Muscle of leg (tissue), 11 donors: Measurements from ENCODE around the gene TET3. TPM values are rescaled to one million over a fixed set of nuclear protein-coding genes. Genes with fewer than 3 reads are reported as not detected.

Experiments
- DNase-seq: peaks from one replicate; pipeline ENCODE4 v3.0.0; 2013
- H3K27ac ChIP-seq: one replicate; pipeline ENCODE4 v1.5.1; 2013; ENCODE audit warnings: mild to moderate bottlenecking, low read length, control low read depth
- H3K27me3 ChIP-seq: one replicate; pipeline ENCODE4 v1.6.1; 2013; ENCODE audit warnings: low read length; ENCODE audit not compliant: control insufficient read depth, insufficient read depth
- H3K36me3 ChIP-seq: one replicate; pipeline ENCODE4 v1.6.1; 2013; ENCODE audit warnings: low read length; ENCODE audit not compliant: control insufficient read depth, insufficient read depth
- H3K4me1 ChIP-seq: one replicate; pipeline ENCODE4 v1.6.1; 2013; ENCODE audit warnings: low read length; ENCODE audit not compliant: control insufficient read depth, insufficient read depth
- H3K4me3 ChIP-seq: one replicate; pipeline ENCODE4 v1.5.1; 2013; ENCODE audit warnings: low read length, control low read depth
- H3K9me3 ChIP-seq: replicated peaks from 2 replicates; pipeline ENCODE4 v1.6.1; 2013; ENCODE audit warnings: low read depth, low read length; ENCODE audit not compliant: control insufficient read depth
- WGBS: methylation state at CpG from one replicate; pipeline ENCODE4 v1.1.5; 2013; ENCODE audit warnings: missing lambda C conversion rate; ENCODE audit not compliant: insufficient coverage; 5-methylcytosine and 5-hydroxymethylcytosine counted together
- polyA plus RNA-seq, 8 donors: library from polyadenylated mRNA; unstranded; fragments of 120-200 nt; gene quantifications; one replicate each; pipeline versions ENCODE4 v1.2.1 to v1.2.3, GENCODE V29; 2013; ENCODE audit warnings: inconsistent platforms in 1 of 8, low replicate concordance in 1 of 8; ENCODE audit not compliant: insufficient read length in 8 of 8, insufficient read depth in 1 of 8
- total RNA-seq: library from RNA; stranded (reverse); fragments of 120-200 nt; gene quantifications from one replicate; pipeline ENCODE4 v1.2.4, GENCODE V29; 2013

The TET3 gene
- total and polyA plus RNA-seq, 9 donors, result 5.5 to 10.9 (median 8.2) TPM

DNA sequence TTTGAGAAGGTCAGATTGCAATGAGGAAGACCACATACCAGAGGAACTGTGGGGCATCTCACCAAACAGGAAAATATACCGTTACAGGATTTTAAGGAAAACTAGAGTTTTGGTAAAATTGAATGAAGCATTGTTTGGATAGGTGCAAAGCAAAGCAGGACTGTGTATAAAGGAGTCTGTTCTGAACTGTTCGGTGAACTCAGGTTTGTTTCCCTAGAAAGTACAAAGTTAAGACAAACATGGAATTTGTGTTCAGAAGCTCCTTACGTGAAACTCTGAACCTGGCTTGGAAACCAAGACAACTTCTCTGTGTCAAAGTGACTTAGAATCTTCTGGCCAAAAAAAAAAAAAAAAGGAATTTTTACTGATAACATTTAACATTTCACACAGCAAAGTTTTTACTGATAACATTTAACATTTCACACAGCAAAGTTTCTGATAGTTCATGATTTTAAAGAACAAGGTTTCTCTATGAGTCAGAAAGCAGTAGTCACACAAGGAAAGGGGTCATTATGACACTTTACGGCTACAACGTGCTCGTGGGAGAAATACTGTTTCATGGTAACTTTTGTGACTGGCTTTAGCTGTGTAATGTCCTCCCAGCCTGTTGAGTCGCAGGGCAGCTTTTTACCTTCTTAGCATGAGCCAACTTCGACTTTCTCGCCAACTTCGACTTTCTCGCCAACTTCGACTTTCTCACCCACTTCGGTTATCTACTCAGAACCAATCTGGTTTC is 21.2 kb upstream of the TET3 start:
- no peak overlapping the region for H3K27ac ChIP-seq
- no peaks in the 10 kb centered on the region for H3K27me3 ChIP-seq
- peaks cover 2% of the 10 kb centered on the region for H3K9me3 ChIP-seq
- DNase-seq, result no peak
- no peak overlapping the region for H3K4me3 ChIP-seq
- 91% methylated on average over 9 of the region's 13 CpGs for WGBS
- peaks cover 16% of the 10 kb centered on the region for H3K36me3 ChIP-seq
- no peaks in the 10 kb centered on the region for H3K4me1 ChIP-seq

- no peaks in the 10 kb centered on the region for H3K27me3 ChIP-seq
- H3K9me3 ChIP-seq, result peaks cover 2% of the 10 kb centered on the region
- H3K36me3 ChIP-seq, result peaks cover 11% of the 10 kb centered on the region
- no peak overlapping the region for H3K4me3 ChIP-seq
- no peak for DNase-seq
- H3K4me1 ChIP-seq, result no peaks in the 10 kb centered on the region
- H3K27ac ChIP-seq, result no peak overlapping the region
- WGBS, result 100% methylated on average over 2 of the region's 2 CpGs
Observed at GRCh38 chr2:73964223-73964622, 20.5 kb upstream of the TET3 start.

- WGBS, result no CpG with 5 or more reads among the region's 3 CpGs
- peaks cover 2% of the 10 kb centered on the region for H3K9me3 ChIP-seq
- no peak overlapping the region for H3K4me3 ChIP-seq
- DNase-seq, result no peak
- H3K36me3 ChIP-seq, result peaks cover 3% of the 10 kb centered on the region
- H3K4me1 ChIP-seq, result no peaks in the 10 kb centered on the region
- no peak overlapping the region for H3K27ac ChIP-seq
- H3K27me3 ChIP-seq, result no peaks in the 10 kb centered on the region
Observed at GRCh38 chr2:73965053-73965452, 19.7 kb upstream of the TET3 start.

GRCh38 chr2:73968357-73968937 is 16.3 kb upstream of the TET3 start:
- H3K4me1 ChIP-seq, result peaks cover 8% of the 10 kb centered on the region

DNA sequence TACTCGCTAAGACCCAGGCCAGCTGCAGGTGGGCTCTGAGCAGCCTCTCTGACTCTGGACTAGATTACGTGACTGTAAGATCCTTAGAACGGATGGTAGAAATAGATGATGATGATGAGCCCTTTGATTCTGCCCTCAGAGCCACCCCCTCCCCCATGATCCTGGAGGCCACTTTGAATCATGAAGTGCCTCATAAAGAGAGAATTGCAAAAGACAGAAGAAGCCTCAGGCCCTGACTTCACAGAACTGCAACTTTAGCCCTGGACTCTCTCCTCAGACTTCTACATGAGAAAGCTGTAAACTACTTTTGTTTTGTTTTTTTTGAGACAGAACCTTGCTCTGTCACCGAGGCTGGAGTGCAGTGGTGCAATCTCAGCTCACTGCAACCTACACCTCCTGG is 15.4 kb upstream of the TET3 start:
- Histone ChIP-seq H3K9me3 (no peaks in the 10 kb centered on the region), H3K4me1 (peaks cover 8% of the 10 kb centered on the region), H3K4me3 (no peak overlapping the region), H3K27me3 (no peaks in the 10 kb centered on the region), H3K36me3 (no peaks in the 10 kb centered on the region), H3K27ac (no peak overlapping the region)
- DNase-seq, result no peak
- 20% methylated on average over 1 of the region's 4 CpGs for WGBS

More at GRCh38 chr2:73968357-73968937, 16.3 kb upstream of the TET3 start:
- H3K9me3 ChIP-seq, result no peaks in the 10 kb centered on the region
- H3K4me3 ChIP-seq, result no peak overlapping the region
- no peak overlapping the region for H3K27ac ChIP-seq
- no peaks in the 10 kb centered on the region for H3K27me3 ChIP-seq
- H3K36me3 ChIP-seq, result no peaks in the 10 kb centered on the region
- no peak for DNase-seq
- WGBS, result 82% methylated on average over 5 of the region's 8 CpGs

GRCh38 chr2:73970141-73970803 is 14.4 kb upstream of the TET3 start:
- no peak for DNase-seq
- Histone ChIP-seq H3K27ac (no peak overlapping the region), H3K4me1 (peaks cover 8% of the 10 kb centered on the region), H3K27me3 (no peaks in the 10 kb centered on the region), H3K9me3 (no peaks in the 10 kb centered on the region), H3K36me3 (no peaks in the 10 kb centered on the region), H3K4me3 (no peak overlapping the region)
- WGBS, result 84% methylated on average over 5 of the region's 6 CpGs

GRCh38 chr2:73970850-73971471 is 13.7 kb upstream of the TET3 start:
- Histone ChIP-seq H3K9me3 (no peaks in the 10 kb centered on the region), H3K4me3 (no peak overlapping the region), H3K36me3 (no peaks in the 10 kb centered on the region), H3K27ac (no peak overlapping the region), H3K27me3 (no peaks in the 10 kb centered on the region), H3K4me1 (peaks cover 8% of the 10 kb centered on the region)
- peak; percentile 63 for DNase-seq
- WGBS, result 30% methylated on average over 5 of the region's 7 CpGs

GRCh38 chr2:73971722-73972121 is 13.0 kb upstream of the TET3 start:
- Histone ChIP-seq H3K4me1 (peaks cover 8% of the 10 kb centered on the region), H3K9me3 (no peaks in the 10 kb centered on the region), H3K27ac (no peak overlapping the region), H3K4me3 (no peak overlapping the region), H3K36me3 (no peaks in the 10 kb centered on the region), H3K27me3 (no peaks in the 10 kb centered on the region)
- no peak for DNase-seq
- WGBS, result 100% methylated on average over 1 of the region's 3 CpGs

DNA sequence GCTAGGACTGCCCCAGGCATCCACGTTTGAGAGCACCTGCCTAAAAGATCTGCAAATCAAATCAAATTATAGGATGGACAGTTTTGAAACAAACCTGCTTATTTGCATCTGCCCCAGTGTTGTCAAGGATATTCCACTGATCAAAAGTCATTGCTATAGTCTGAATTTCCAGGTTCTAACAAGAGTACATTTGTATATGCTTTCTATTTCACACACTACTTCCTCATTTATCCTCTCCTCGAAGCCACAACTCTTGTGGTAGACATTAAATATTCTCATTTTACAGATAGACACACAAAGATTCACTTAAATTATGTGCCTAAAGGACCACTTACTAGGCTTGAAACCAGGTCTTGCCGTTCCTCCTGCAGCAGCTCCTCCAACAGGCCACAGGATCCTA is 11.9 kb upstream of the TET3 start:
- H3K9me3 ChIP-seq, result no peaks in the 10 kb centered on the region
- 54% methylated on average over 2 of the region's 3 CpGs for WGBS
- no peaks in the 10 kb centered on the region for H3K36me3 ChIP-seq
- no peak overlapping the region for H3K4me3 ChIP-seq
- no peak overlapping the region for H3K27ac ChIP-seq
- H3K27me3 ChIP-seq, result peaks cover 5% of the 10 kb centered on the region
- H3K4me1 ChIP-seq, result peaks cover 8% of the 10 kb centered on the region
- DNase-seq, result no peak

GRCh38 chr2:73975731-73976130 is 9.0 kb upstream of the TET3 start:
- H3K4me3 ChIP-seq, result no peak overlapping the region
- DNase-seq, result no peak
- 50% methylated on average over 1 of the region's 3 CpGs for WGBS
- no peaks in the 10 kb centered on the region for H3K9me3 ChIP-seq
- H3K4me1 ChIP-seq, result peaks cover 4% of the 10 kb centered on the region
- H3K36me3 ChIP-seq, result no peaks in the 10 kb centered on the region
- H3K27me3 ChIP-seq, result peaks cover 25% of the 10 kb centered on the region
- H3K27ac ChIP-seq, result no peak overlapping the region
